Bronchial epithelial cell (primary cell): ENCODE data around the gene ZNF830. TPM values are rescaled to one million over a fixed set of nuclear protein-coding genes. Genes with fewer than 3 reads are reported as not detected.

Source experiments
- DNase-seq: peaks from one replicate; pipeline ENCODE4 v3.0.0-alpha.2; 2010; ENCODE audit warnings: low read depth
- FAIRE-seq: peaks from 2 replicates; lab custom pipeline; 2011; peaks lifted over from hg19 to GRCh38; lab: Jason Lieb, UNC
- H3K27me3 ChIP-seq: 2 replicates; pipeline ENCODE4 v1.5.1; 2011; ENCODE audit warnings: low read length; ENCODE audit not compliant: control insufficient read depth, insufficient read depth
- H3K36me3 ChIP-seq: 2 replicates; pipeline ENCODE4 v1.5.1; 2011; ENCODE audit warnings: low read length; ENCODE audit not compliant: control insufficient read depth, insufficient read depth
- H3K4me3 ChIP-seq: 2 replicates; pipeline ENCODE4 v1.5.1; 2011; ENCODE audit warnings: mild to moderate bottlenecking, low read depth, low read length, control low read depth
- total RNA-seq: library from RNA; depleted of rRNA; stranded (reverse); fragments of >200 nt; gene quantifications from 2 replicates; pipeline ENCODE4 v1.2.1, GENCODE V29; 2014
- TF ChIP-seq, protein P1 (sequence below): IDR thresholded peaks from 2 replicates; pipeline ENCODE4 v1.5.1; 2011; ENCODE audit warnings: mild to moderate bottlenecking, moderate library complexity, low read length, control low read depth, inconsistent platforms; ENCODE audit not compliant: insufficient read depth, severe bottlenecking

ZNF830 gene
- total RNA-seq, 1 donor from 2014 or later: 15.3 TPM

DNA sequence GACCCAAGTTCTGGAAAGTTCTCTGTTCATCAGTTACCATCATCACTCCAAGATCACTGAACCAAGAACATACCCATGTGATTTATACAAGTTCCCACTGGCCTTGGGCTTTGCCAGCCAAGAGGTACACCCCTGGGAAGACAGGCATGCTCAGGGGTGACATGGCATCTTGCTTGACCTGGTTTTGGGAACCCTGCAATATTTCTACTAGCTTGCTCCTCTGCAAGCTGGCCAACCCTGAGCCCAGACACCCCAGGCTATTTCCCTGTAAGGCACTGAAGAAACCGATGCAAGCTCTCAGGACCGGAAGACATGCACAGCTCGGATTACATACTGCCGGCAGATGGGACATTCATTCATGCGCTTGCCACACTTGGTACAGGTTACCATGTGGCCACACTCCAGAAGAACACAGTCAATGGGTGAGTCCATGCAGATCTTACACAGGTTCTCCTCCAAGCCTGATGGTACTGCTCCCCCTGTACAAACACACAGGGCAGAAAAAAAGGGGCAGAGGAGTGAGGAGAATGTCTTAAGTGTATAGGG is 50.4 kb downstream of the ZNF830 start:
- DNase-seq: no peak
- peaks cover 3% of the 10 kb centered on the region for H3K36me3 ChIP-seq

More for the DNA sequence above, 50.4 kb downstream of the ZNF830 start:
- H3K27me3 ChIP-seq: no peaks in the 10 kb centered on the region
- no peak overlapping the region for H3K4me3 ChIP-seq
- TF ChIP-seq, protein P1, sequence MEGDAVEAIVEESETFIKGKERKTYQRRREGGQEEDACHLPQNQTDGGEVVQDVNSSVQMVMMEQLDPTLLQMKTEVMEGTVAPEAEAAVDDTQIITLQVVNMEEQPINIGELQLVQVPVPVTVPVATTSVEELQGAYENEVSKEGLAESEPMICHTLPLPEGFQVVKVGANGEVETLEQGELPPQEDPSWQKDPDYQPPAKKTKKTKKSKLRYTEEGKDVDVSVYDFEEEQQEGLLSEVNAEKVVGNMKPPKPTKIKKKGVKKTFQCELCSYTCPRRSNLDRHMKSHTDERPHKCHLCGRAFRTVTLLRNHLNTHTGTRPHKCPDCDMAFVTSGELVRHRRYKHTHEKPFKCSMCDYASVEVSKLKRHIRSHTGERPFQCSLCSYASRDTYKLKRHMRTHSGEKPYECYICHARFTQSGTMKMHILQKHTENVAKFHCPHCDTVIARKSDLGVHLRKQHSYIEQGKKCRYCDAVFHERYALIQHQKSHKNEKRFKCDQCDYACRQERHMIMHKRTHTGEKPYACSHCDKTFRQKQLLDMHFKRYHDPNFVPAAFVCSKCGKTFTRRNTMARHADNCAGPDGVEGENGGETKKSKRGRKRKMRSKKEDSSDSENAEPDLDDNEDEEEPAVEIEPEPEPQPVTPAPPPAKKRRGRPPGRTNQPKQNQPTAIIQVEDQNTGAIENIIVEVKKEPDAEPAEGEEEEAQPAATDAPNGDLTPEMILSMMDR: no peak
- peak; percentile 13 for FAIRE-seq

Other genes with a start within 250 kb of the ZNF830 start
- 0.51 and 0.79 TPM in 2 replicates for gene CCT6B, start 80 bp upstream of the ZNF830 start, total RNA-seq
- 39.5 and 44.8 TPM in 2 replicates for gene LIG3, start 19.0 kb downstream of the ZNF830 start, total RNA-seq
- 8.4 and 20.1 TPM in 2 replicates for gene RFFL, start 102.2 kb downstream of the ZNF830 start, total RNA-seq
- 1.4 and 2.4 TPM in 2 replicates for gene RAD51D, start 158.3 kb downstream of the ZNF830 start, total RNA-seq
- not detected in 2 replicates for gene FNDC8, start 160.1 kb downstream of the ZNF830 start, total RNA-seq
- gene NLE1, start 180.8 kb downstream of the ZNF830 start, total RNA-seq: 10.2 and 32.4 TPM in 2 replicates
- gene UNC45B, start 186.3 kb downstream of the ZNF830 start, total RNA-seq: not detected in 2 replicates
- gene SLC35G3, start 232.9 kb downstream of the ZNF830 start, total RNA-seq: not detected in 2 replicates